ENCODE data around the gene CALCOCO1. TPM values are rescaled to one million over a fixed set of nuclear protein-coding genes. Genes with fewer than 3 reads are reported as not detected.

Gene CALCOCO1
- total RNA-seq, 1 experiment from 2014 or later: 48.0 TPM

GRCh38 chr12:53684654-53685220, 42.5 kb downstream of the CALCOCO1 start:
- no TSS peak for BruUV-seq (replicated peaks)
- ChIA-PET CTCF (interaction anchor here (0.6 kb wide), 1 partner anchor 97 kb away, joined by 4 read pairs; no protein-coding TSS in a partner anchor), POLR2A (no interaction called here)
- intact Hi-C loops (cut with micrococcal nuclease; ENCODE audit: unreplicated experiment): no loop called here
- in situ Hi-C loops (cut with HindIII; ENCODE audit: low pct_unique_long_range_greater_than_20kb, low sequenced_read_pairs): no loop called here
- no peaks in the 10 kb centered on the region for H3K9me3 ChIP-seq (ENCODE audit: control insufficient read depth, insufficient read depth, low read depth, low read length)
- ATAC-seq (no peak), DNase-seq (ENCODE audit: low read depth, low spot score) (no peak)
- no peaks in the 10 kb centered on the region for H3K36me3 ChIP-seq (ENCODE audit: control insufficient read depth, insufficient read depth, low read length)
- H3K27me3 ChIP-seq (ENCODE audit: control insufficient read depth, insufficient read depth, low read length): no peaks in the 10 kb centered on the region
- no peak overlapping the region for H3K4me3 ChIP-seq (ENCODE audit: low read depth in 2 of 2, low read length in 2 of 2)
- no peak for TF ChIP-seq REST (IDR thresholded peaks at IDR 0.05; ENCODE audit: insufficient read depth in 1 of 2, low read depth in 2 of 2, low read length in 1 of 2)
- H3K4me1 ChIP-seq (ENCODE audit: control insufficient read depth, insufficient read depth, low read length): no peaks in the 10 kb centered on the region
- H3K27ac ChIP-seq (ENCODE audit: low read length): no peak overlapping the region

GRCh38 chr12:53683983-53684382, 43.3 kb downstream of the CALCOCO1 start:
- Histone ChIP-seq H3K4me1 (ENCODE audit: control insufficient read depth, insufficient read depth, low read length) (no peaks in the 10 kb centered on the region), H3K36me3 (ENCODE audit: control insufficient read depth, insufficient read depth, low read length) (no peaks in the 10 kb centered on the region), H3K27me3 (ENCODE audit: control insufficient read depth, insufficient read depth, low read length) (no peaks in the 10 kb centered on the region), H3K9me3 (ENCODE audit: control insufficient read depth, insufficient read depth, low read depth, low read length) (no peaks in the 10 kb centered on the region), H3K4me3 (ENCODE audit: low read depth in 2 of 2, low read length in 2 of 2) (no peak overlapping the region), H3K27ac (ENCODE audit: low read length) (no peak overlapping the region)
- in situ Hi-C loops (cut with HindIII; ENCODE audit: low pct_unique_long_range_greater_than_20kb, low sequenced_read_pairs) (no loop called here), intact Hi-C loops (cut with micrococcal nuclease; ENCODE audit: unreplicated experiment) (no loop called here)
- BruUV-seq (replicated peaks): no TSS peak
- no peak for ATAC-seq
- no peak for DNase-seq (ENCODE audit: low read depth, low spot score)
- POLR2A ChIA-PET: no interaction called here
- TF ChIP-seq REST (IDR thresholded peaks at IDR 0.05; ENCODE audit: insufficient read depth in 1 of 2, low read depth in 2 of 2, low read length in 1 of 2) (no peak), CTCF (IDR thresholded peaks at IDR 0.05) (no peak), TCF7L2 (IDR thresholded peaks at IDR 0.05; ENCODE audit: low read depth, low read length) (no peak), SIN3A (IDR thresholded peaks at IDR 0.05; ENCODE audit: borderline replicate concordance, insufficient read depth, low read depth, low read length) (no peak), POLR2AphosphoS5 (IDR thresholded peaks at IDR 0.05; ENCODE audit: low read depth, low read length) (no peak)
- CTCF ChIA-PET: no interaction called here
